Stimulated activated CD8-positive, alpha-beta memory T cell treated with anti-CD3 and anti-CD28 coated beads, Interleukin-15, amount 100 ng/mL, for 1 hour (primary cell): ENCODE results near the gene SMARCAD1.
"Not testable (repeated sequence)": the region's sequence is repeated elsewhere in the genome, so short reads cannot be mapped to it uniquely, and the experiment has no call there.

Experiments
- DNase-seq: peaks from one replicate; pipeline ENCODE4 v3.0.0-alpha.2; 2020; ENCODE audit warnings: low read depth

Gene SMARCAD1

GRCh38 chr4:94295473-94295872, 87.8 kb downstream of the SMARCAD1 start:
- not testable (repeated sequence) for DNase-seq

- no peak for DNase-seq
Measured at GRCh38 chr4:94298725-94299252, 91.1 kb downstream of the SMARCAD1 start.

- no peak for DNase-seq
Measured at GRCh38 chr4:94302191-94302590, 94.5 kb downstream of the SMARCAD1 start.

- no peak for DNase-seq
Measured at GRCh38 chr4:94304365-94304971, 96.8 kb downstream of the SMARCAD1 start.

GRCh38 chr4:94305466-94306225, 98.0 kb downstream of the SMARCAD1 start:
- DNase-seq: no peak

- no peak for DNase-seq
Measured at GRCh38 chr4:94306713-94307112, 99.0 kb downstream of the SMARCAD1 start.

GRCh38 chr4:94307231-94307871, 99.7 kb downstream of the SMARCAD1 start:
- no peak for DNase-seq

GRCh38 chr4:94319927-94320326, 112.3 kb downstream of the SMARCAD1 start:
- not testable (repeated sequence) for DNase-seq

- DNase-seq: no peak
Measured at GRCh38 chr4:94325835-94326234, 118.2 kb downstream of the SMARCAD1 start.

GRCh38 chr4:94329933-94330332, 122.3 kb downstream of the SMARCAD1 start:
- no peak for DNase-seq

- DNase-seq: no peak
Measured at GRCh38 chr4:94332983-94333590, 125.4 kb downstream of the SMARCAD1 start.

GRCh38 chr4:94333866-94334265, 126.2 kb downstream of the SMARCAD1 start:
- DNase-seq: no peak

- no peak for DNase-seq
Measured at GRCh38 chr4:94334476-94334875, 126.8 kb downstream of the SMARCAD1 start.

GRCh38 chr4:94334962-94335361, 127.3 kb downstream of the SMARCAD1 start:
- DNase-seq: no peak

GRCh38 chr4:94336303-94336702, 128.6 kb downstream of the SMARCAD1 start:
- DNase-seq: no peak

GRCh38 chr4:94336791-94337190, 129.1 kb downstream of the SMARCAD1 start:
- DNase-seq: not testable (repeated sequence)

GRCh38 chr4:94338681-94339351, 131.2 kb downstream of the SMARCAD1 start:
- no peak for DNase-seq

GRCh38 chr4:94339779-94340178, 132.1 kb downstream of the SMARCAD1 start:
- DNase-seq: no peak
